GM19238 (cell line): ENCODE measurements around the gene ABHD17A.
A peak's percentile ranks its signal among the peaks of the same experiment; 100 is the strongest.

Experiments used
- DNase-seq: peaks from one replicate; pipeline ENCODE4 v3.0.0; 2011; ENCODE audit warnings: low spot score; ENCODE audit not compliant: insufficient read length

The ABHD17A gene

DNA sequence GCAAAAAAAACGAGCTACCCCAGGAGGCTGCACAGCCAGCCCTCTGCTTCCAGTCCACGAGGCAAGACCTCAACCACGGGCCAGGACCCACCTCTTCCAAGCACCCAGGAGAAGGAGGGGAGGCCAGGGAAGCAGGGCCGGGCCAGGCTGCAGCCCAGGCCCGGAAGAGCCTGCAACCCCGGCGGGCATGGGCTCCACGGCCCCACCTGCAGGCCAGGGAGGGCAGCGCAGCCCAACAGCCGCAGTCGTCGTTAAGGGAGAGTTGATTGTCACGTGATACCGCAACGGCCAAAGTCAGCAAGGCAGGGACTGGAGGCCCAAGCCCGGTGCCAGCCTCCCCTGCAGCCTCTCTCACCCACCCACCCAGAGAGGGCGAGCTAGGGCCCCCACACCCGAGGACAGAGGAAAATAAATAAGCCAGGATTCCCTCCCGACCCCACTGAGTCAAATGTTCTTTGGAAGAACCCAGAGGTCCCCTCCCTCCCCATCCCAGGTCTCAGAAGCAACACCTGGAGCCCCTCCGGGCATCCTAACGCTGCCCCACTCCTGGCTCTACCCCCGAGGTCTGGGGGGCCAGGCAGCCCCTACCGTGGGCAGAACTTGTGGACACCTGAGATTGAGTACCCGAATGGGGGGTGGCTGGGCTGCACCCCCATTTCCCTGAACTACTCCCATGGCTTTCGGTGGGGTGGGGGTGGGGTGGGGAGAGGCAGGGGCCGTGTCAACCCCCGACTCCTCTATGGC is 31.8 kb downstream of the ABHD17A start:
- peak; percentile 87 for DNase-seq

DNA sequence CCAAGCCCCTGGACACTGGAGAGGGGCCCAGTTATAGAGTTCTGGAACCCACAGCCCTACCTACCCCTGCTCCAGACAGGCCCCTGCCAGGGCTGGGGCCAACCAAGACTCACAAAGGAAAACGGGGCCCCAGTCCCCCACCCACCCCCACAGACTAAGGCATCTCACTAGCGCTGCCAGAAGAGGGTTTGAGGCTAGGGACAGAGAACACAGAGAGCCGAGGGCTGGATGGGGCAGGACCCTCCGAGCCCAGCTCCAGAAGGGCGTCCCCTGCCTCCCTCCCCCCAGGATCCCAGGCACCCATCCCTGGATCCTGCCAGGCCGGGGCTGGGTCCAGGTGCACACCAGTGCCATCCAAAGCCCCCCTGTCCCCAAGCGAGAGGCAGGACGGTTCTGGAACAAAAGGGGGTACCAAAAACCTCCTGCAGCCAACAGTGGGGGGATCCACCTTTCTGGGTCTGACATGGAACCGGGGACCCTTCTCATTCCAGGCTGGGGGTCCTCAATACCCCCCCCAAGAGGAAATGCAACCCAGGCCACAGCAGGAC is 32.6 kb downstream of the ABHD17A start:
- no peak for DNase-seq

DNA sequence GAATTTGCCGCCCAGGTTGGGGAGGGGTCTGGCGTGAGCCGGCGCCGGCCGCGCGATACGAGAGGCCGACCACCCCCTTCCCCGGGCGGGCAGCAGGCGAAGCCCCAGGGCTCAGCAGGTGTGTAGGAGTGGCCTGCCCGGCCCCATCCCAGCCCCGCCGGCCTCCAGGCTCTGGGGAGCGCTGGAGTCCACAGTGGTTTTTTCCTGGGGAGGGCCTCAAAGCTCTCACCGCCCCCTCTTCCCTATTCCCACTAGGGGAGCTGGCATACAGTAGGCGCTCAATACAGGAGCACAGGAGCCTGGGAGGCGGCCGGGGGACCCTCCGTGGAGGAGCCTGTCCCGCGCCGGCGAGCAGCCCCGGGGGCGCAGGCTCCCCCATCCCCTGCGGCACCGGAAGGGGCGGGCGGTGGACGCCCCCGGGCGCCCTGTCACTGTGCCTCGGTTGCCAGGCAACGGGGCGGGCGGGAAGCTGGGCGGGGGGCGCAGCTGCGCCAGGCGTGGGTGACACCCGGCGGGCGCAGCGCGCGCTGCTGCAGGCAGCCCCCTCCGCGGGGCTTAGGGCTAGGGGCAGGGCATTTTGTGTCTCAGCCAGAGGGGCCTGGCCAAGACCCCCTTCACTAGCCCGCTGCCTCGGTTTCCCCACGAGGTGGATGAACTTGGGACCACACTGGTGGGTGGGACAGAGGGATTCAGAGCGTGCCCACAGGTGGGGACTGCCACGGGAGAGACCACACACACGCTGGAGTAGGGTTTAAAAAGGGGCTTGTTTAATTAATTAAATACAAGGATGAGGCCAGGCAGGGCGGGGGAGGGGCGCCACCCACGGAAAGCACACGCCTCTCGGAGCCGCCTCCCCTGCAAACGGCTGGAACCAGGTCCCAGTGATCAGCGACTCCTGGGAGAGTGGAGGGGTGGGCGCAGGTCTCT is 33.4 kb downstream of the ABHD17A start:
- DNase-seq = no peak

DNA sequence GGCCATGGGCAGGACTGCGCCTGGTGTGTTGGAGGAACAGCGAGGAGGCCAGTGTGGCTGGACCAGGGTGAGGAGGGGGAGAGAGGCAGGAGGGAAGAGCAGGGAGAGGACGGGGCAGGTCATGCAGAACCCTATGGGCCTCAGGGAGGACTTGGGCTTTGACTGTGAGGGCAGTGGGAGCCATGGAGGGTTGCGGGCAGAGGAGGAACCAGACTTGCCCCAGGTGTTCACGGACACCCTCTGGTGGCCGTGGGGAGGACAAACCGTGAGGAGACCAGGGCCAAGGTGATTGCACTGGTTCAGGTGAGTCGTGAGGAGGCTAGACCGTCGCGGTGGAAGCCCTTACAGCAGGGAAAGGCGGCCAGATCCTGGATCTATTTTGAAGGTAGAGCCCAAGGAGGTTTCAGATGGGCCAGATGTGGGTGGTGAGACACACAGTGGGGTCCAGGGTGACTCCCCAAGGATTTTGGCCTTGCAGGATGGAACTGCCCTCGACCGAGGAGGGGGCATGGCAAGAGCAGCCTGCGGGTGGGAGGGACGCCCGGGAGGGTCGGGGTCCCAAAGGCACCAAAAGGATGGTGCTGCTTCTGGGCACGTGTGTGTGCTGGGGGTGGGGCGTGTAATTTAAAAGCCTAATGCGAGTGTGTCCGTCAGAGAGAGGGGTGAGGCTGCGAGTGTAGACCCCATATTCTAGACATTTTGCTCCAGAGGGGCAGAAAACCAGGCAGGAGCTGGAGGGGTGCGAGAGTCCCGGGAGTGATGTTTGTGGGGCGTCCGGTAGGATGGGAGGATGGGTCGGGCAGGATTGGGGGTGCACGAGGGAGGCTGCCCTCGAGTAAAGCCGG is 34.3 kb downstream of the ABHD17A start:
- no peak for DNase-seq

DNA sequence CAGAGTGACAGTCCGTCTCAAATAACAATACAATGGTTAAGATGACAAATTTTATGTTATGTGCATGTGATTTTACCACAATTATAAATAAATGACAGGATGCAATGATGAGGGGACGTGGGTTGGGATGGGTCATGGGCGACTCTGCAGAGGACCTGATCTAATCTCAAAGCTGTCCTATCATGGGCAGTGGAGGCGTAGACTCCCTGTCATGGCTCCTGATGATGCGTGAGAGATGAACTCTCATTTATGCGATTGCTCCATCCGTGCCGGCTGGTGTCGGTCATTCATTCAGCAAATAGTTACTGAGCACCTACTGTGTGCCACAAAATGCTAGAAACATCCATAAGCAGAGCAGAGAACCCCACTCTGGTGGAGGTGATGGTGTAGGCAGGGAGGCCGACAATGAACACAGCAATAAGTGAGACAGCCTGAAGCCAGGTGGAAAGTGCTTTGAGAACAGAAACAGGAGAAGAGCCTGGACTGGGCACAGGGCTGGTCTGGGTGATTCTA is 35.4 kb downstream of the ABHD17A start:
- DNase-seq = no peak

DNA sequence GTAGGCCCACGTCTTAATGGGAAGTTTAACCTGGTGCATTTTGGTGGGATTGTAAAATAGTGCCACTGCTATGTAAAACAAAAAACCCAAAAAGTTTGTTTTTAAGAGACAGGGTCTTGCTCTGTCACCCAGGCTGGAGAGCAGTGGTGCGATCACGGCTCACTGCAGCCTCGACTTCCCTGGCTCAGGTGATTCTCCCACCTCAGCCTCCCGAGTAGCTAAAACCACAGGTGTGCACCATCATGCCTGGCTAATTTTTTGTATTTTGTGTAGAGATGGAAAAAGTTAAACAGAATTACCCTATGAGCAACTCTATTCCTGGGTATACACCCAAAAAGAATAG is 36.2 kb downstream of the ABHD17A start:
- DNase-seq = no peak

DNA sequence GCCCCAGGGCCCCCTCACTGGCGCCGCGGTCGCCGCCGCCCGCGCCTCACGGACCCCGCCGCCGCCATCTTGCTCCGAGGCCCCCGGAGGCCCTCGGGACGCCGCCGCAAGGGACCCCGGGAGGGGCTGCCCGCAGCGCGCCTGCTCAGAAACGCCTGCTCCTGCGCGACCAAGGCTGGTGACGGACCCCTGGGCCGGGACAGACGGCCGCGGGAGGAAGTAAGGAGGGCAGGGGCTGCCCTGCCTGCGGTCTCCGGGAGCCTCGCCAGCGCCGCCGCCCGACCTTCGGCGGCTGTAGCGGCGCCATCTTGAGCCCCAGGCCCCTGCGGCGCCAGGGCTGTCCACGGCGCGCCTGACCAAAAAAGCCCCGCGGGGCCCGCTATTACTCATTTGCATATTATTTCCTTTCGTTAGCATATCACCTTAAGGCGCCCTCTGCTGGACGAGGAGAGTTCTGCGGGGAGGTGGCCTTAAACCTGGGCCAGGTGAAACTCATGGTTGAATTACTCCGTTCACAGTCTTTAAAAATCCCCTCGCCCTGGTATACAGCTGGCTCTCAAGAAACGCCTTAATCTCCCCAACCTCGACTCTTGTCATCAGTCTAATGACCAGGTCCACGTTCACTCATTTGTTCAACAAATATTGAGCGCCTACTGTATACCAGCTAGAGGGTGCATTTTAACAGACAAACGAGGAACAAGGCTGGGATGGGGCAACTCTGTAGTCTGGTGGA is 36.7 kb downstream of the ABHD17A start, which contains the start of gene REXO1:
REXO1 (minus strand) TSS at position 85 of the 733 bp plus-strand sequence. CDS start 125 bp downstream, outside the sequence.
- DNase-seq = peak; percentile 91

DNA sequence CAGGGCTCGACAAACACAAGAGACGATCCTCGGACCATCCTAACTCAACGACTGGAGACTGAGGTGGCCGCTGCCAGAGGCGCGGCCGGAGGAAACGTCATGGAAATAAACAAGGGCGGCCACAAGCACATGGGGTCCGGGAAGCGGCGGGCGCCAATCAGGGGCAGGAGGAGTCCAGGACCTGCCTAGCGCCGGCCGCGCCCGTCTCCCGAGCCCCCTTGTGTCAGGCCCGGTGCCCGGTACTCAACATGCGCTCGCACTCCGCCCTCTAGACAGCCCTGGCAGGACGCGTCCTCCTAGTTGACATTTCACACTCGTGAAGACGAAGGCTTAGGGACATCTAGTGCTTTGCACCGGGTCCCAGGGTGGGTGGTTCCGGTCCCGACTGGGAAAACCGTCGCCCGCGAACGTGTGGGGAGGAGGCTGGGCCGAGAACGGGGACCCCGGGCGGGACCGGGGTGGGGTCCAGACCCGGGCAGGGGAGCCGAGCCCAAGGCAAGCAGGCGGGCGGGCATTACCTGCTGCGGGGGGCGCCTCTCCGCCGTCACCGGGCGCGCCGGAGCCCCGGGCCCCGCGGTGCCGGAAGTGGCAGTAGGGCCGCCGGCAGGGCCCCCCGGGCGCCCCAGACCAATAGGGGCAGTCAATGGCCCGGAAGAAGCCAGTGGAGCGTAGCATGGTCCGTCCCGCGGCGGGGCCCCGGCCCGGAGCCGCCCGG is 37.5 kb downstream of the ABHD17A start:
- DNase-seq = no peak

DNA sequence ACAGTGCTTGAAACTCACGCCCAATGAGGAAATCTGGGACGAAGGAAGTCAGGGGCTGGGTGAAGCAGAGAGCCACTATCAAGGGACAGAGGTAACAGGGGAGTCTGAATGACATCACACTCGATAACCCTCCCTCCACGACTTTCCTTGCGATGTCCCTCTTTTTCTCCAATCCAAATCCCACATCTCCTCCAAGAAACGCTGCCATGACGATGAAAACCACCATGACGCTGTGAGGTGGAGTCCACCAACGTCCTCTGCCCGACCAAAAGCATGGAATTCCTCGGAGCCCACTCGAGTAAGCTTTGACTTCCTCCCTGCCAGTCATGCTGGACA is 38.0 kb downstream of the ABHD17A start:
- DNase-seq = no peak

DNA sequence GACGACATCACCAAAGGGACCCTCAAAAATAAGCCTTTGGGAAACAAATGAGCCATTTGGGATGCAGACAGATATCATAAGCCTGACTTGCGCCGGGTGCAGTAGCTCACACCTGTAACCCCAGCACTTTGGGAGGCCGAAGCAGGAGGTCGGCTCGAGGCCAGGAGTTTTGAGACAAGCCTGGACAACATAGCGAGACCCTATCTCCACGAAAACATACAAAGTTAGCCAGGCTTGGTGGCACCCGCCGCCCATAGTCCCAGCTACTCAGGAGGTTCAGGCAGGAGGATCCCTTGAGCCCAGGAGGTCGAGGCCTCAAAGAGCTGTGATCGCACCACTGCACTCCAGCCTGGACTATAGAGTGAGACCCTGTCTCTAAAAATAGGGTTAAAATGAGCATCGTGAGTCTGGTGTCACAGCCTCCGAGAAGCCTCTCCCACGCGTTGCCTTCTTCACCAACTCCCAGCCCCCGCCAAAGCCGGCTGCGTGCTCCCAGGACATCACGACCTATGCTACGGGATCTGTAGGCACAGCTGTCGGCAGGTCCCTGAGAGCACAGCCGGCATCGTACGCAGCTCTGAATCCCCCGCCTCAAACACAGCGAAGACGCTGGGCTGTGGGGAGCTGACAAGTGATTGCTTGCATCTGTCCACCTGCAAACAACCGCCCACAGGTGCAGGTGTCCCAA is 38.6 kb downstream of the ABHD17A start:
- no peak for DNase-seq

DNA sequence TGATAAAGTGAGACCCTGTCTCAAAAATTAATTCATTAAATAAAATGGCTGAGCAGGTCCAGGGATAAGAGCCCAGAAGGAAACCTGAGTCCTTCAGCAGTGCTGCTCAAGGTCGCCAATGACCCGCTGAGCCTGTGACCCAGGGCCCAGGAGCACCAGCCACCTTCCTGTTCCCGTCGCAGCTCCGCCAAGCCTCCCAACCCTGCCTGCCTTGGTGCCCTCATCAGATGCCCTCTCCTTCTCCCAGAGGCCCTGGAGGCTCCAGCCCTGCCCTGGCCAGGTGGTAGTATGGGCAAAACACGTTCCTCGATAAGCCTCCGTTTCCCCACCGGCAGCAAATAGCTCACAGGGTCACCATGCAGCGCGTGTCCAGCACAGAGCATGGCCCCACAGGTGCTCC is 39.7 kb downstream of the ABHD17A start:
- DNase-seq = no peak

DNA sequence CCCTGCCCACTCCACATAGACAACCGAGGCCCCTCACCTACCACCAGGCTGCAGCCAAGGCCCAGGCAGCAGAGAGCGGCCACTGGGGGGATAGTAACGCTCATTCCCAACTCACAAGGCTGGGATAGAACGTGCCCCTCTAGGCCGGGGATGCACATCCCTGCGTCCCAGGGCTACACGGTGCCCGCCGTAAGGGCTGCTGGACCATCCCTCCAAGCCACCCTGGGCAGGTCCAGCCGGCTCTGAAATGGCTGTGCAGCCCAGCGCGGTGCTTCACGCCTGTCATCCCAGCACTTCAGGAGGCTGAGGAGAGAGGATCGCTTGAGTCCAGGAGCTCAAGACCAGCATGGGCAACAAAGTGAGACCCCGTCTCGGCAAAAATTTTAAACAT is 40.2 kb downstream of the ABHD17A start:
- DNase-seq = no peak

DNA sequence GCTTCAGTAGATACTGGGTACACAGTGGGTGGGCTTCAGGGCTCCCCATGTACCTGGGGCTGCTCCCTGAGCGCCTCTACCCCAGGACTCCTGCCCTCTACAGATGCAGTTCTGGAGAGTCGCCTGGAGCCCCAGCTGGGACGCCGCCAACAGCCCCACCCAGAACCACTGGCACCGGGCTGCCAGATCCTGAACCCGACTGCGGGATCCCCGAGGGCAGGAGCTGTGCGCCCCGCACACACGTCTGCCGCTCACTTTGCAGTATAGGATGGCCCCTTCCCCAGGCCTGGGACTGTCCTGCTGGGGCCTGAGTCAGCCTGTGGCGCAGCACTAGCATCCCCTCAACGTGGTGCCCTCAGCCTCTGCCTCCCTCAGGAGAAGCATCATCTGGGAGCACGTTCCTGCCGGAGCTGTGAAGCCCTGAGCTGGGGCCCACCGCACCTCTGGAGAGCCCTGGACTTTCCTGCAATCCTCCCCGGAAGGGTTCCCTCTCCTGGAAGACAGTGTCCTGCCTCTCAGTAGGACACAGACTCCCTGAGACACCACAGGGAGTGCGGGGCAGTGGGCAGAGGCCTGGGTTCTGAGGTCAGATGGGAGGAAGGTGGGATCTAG is 40.7 kb downstream of the ABHD17A start:
- DNase-seq = no peak

DNA sequence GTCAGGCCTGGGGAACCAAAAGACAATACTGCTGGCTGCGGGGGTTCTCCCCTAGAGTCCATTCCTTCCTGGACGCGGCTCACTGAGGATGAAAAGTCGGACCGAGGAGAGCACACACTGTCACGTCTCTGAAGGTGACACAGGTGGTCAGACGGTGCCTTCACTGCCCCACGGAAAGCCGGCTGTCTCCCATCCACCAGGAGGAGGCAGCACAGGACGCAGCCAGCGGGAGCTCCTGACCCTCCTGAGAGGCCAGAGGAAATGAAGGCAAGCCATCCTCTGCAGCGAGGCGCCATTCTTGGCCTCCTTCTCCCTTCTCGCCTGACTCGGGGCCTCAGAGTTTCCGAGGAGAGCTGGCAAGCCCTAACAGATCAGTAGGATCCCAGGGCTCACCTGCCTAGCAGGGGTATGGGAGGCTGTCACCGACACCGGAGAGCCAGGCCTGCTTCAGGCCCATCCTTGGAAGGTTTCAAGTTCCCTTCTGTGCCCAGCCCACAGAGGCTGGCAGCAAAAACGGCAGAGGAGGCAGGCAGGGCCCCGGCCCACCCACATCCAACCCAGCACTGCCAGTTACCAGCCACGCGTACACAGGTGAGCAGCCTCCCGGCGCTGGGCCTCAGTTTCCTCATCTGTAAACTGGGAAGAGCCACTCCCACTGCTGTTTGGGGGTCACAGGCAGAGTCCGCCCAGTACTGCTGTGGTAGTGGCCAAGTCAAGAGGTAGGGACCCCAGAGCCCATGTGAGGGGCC is 41.5 kb downstream of the ABHD17A start:
- no peak for DNase-seq

DNA sequence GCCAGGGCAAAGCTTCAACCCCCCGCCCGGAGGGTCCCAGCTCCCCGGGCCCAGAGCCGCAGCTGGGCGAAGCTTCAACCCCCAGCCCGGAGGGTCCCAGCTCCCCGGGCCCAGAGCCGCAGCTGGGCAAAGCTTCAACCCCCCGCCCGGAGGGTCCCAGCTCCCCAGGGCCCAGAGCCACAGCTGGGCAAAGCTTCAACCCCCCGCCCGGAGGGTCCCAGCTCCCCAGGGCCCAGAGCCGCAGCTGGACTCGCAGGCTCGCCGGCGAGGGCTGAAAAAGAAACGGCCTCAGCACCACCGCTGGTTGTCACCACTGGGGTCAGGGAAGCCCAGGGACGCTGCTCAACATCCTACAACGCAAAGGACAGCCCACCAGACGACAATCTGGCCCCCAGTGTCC is 42.2 kb downstream of the ABHD17A start:
- no peak for DNase-seq

DNA sequence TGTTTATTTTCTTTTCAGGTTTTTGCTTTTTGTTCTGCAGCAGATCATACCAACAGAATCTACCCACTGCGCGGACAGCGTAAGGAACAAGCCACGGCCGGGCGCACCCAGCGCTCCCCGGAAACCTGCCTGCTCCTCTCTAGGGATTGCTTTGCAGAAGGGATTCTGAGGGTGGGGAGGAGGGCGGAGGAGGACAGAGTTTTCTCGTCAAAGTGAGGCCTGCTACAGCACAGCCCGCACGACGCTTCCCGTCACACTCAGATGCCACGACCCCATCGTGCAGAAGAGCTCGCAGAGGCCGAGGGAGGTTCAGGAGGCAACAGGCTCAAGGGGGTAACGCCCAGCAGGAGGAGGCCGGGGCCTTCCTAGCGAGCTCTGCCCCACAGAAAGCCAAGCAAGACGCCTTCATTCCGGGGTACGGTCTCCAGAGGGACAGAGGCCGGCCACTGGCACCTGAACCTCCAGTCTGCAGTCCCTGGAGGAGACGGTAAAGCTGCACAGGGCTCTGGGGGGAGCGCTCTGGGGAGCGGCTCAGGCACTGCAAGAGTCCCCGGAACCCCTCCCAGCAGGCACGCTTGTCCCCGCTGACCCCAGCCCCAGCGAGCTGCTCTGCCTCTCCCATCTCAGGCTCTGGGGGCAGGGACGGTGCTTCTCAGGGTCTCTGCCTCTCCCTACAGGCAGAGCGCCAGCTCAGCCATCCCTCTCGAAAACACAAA is 43.9 kb downstream of the ABHD17A start:
- no peak for DNase-seq

DNA sequence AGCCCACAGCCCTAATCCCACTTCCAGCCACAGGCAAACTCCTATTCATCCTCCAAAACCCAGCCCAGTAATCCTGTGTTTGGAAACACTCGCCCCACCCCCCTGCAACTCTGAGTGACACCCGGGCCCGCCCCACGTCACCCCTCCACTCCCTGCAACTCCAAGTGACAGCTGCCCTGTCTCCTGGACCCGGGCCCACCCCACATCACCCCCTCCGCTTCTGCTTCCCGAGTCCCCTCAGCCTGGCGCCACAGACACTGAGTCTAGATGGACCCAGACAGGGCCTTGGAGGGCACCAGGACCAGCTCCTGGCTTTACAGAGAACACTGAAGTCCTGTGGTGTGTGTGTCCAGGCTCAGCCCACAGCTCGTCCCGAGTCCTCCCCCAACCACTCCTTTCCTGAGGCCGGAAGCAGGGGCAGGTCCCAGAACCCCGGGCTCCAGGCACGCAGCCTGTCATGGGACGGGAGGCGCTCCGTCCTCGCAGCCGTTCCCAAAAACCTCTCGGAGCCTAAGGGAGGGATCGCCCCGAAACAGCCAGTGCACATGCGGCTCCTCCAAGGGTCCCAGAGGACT is 44.7 kb downstream of the ABHD17A start:
- no peak for DNase-seq
